ENCODE measurements around the gene CDK13.

The CDK13 gene

DNA sequence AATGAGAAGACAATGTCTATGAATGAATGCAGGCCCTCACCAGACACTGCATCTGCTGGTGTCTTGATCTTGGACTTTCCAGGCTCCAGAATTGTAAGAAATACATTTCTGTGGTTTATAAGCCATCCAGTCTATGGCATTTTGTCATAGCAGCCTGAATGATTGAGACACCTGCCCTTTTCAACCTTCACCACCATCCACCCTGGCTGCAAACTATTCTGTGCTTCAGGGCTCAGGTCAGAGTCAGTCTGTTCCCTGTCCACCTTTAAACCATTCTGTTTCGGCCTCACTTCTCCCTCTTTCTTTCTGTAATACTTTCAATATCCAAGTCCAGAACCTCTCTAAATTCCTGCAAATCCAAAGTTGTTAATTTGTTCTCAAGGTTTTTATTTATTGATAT is 15.9 kb upstream of the CDK13 start:
- DNase-seq, result no peak
- no peak for TF ChIP-seq POLR2A (IDR thresholded peaks at IDR 0.05; ENCODE audit: low read length)
- no peak for TF ChIP-seq GATA1 (IDR thresholded peaks at IDR 0.05; ENCODE audit: low read depth, low read length)

DNA sequence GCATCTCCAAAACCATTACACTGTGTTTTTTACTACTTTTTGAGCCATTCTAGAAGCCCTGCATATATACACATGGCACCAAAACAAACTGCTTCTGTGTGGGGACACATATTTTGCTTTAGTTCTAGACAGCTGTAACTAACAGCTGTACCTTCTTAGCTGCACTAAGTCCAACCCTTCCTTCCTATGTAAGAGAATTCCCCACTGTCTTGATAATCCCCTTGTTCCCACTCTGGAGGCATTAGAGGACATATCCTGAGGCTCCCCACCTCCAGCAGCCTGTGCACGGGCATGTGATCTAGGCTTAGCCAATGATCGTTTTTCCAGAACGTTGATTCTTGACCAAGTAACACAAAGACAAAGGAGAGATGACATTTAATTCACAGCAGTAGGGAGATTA is 13.3 kb upstream of the CDK13 start:
- no peak for DNase-seq
- TF ChIP-seq POLR2A (IDR thresholded peaks at IDR 0.05; ENCODE audit: low read length) (no peak), GATA1 (IDR thresholded peaks at IDR 0.05; ENCODE audit: low read depth, low read length) (no peak)

DNA sequence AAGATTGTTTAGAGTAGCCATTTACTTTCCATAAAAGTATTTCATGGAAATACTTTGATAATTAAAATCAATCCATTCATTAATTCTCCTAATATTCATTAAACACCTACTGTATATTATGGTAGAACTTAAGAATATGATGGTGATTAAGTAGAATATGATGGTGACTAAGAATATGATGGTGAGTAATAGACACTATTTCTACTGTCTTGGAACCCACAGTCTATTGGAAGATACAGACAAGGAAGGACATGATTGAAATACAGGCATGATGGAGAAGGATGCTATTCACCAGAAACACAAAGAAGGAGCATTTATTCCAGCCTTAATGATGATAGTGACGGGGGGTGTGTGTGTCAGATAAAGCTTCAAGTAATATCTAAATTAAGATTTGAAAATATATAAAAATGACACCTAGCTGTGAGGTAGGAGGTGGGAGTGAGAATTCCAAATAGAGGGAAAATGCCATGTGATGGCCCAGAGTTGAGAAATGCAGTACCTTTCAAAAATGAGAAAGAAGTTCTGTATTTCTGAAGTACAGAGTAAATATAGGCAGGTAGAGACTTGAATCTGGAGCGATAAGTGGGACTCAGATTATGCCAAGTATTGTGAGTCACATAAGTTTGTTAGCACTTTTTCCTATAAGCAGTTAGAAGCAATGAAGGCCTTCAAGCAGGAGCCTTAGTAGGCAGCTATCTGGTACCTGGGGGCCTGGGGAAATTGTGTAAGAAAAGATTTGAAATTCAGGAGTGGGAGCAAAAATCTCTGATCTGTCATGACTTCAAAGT is 12.5 kb upstream of the CDK13 start:
- DNase-seq, result no peak
- TF ChIP-seq POLR2A (IDR thresholded peaks at IDR 0.05; ENCODE audit: low read length) (no peak), GATA1 (IDR thresholded peaks at IDR 0.05; ENCODE audit: low read depth, low read length) (no peak)

DNA sequence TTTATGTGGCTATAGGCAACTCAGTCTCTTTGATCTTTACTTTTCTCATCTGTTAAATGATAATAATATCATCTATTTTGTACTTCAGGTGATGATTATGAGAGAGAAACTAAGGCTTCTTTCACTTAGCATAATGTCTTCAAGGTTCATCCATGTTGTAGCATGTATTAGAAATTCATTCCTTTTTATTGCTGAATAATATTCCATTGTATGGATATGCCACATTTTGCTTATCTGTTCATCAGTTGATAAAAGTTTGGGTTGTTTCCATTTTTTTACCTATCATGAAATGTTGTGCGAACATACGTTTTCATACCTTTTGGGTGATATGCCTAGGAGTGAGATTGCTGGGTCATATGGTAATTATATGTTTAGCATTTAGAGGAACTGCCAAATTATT is 7.2 kb upstream of the CDK13 start:
- TF ChIP-seq POLR2A (IDR thresholded peaks at IDR 0.05; ENCODE audit: low read length), result no peak
- TF ChIP-seq GATA1 (IDR thresholded peaks at IDR 0.05; ENCODE audit: low read depth, low read length), result no peak
- DNase-seq, result no peak

DNA sequence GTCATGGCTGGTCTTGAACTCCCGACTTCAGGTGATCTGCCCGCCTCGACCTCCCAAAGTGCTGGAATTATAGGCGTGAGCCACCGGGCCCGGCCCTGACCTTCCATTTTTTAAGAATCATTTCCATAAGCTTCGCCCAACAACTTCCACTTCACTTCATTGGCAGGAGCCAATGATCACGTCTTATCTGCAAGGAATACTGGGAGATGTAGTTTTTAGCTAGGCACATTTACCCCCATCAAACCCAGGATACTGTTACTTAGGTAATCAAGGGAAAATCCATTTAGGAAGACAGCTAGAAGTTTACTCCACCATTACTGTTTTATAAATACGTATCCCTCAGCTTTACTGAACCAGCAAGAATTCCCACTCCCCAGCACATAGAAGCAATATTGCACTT is 3.4 kb upstream of the CDK13 start:
- TF ChIP-seq GATA1 (IDR thresholded peaks at IDR 0.05; ENCODE audit: low read depth, low read length), result no peak
- no peak for TF ChIP-seq POLR2A (IDR thresholded peaks at IDR 0.05; ENCODE audit: low read length)
- DNase-seq, result no peak

DNA sequence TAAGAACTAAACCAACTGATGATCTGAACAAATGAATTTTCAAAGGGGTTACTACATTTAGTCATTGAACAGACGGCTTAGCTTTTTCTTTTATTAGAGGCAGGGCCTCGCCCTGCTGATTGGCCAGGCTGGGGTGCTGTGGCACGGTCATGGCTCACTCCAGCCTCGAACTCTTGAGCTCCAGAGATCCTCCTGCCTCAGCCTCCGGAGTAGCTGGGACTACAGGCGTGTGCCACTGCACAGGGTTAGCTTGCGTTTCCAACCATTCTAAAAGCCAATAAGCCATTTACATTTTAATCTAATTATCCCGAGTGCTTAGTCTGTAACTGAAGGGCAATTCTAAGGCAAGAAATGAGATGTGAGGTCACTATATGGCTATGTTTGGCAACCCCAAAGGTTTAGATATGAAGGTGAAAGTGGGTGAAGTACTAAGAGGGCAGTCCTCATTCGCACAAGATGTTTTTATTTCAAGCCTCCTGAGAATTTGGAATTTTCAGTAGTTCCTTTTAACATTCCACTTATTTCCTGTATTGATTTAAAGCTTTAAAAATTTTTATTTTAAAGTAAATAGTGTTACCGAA is 1.6 kb upstream of the CDK13 start:
- peak; percentile 47 to 68 for DNase-seq
- TF ChIP-seq POLR2A (IDR thresholded peaks at IDR 0.05; ENCODE audit: low read length) (no peak), GATA1 (IDR thresholded peaks at IDR 0.05; ENCODE audit: low read depth, low read length) (no peak)

DNA sequence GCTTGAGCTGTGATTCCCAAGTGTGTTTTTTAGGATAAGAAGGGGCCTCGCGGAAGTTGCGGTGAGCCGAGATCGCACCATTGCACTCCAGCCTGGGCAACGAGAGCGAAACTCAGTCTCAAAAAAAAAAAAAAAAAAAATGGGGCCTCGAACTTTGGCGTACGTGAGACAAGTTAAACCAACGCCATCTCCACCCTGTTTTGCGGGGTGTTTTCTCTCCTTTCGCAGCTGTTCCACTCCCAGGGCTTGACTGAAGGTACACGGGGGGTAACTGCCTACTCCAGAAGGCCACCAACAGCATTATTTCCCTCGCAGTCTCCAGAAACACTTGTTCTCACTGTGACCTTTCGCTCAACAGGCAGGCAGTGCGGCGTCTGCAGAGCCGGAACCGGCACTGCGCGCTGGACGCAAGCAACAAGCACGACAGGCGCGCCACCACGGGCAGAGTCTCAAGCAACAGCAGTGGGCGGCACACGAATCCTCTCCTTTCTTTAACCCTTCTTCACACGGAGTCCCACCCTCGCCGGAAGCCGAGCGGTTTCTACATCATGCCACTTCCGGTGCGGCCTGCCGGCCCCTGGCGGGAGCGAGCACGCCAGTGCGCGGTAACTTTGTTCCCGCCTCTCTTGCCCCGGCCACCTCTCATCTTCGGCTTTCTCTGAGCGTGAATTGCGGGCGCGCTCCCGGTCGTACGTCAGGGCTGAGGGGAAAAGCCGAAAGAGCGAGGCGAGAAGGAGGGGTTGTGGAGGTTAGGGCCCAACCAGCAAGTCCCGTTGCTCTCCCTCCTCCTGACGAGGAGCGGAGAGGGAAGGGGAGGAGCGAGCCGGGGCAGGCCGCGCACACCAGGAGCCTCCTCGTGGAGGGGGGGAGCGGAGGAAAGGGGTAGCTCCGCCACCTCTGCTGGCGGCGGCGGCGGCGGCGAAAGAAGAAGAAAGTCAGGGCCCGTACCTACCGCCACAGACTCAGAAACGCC is 814 bp upstream of the CDK13 start:
- DNase-seq, result peak; percentile 99
- TF ChIP-seq GATA1 (IDR thresholded peaks at IDR 0.05; ENCODE audit: low read depth, low read length), result no peak
- TF ChIP-seq POLR2A (IDR thresholded peaks at IDR 0.05; ENCODE audit: low read length), result peak; percentile 98

DNA sequence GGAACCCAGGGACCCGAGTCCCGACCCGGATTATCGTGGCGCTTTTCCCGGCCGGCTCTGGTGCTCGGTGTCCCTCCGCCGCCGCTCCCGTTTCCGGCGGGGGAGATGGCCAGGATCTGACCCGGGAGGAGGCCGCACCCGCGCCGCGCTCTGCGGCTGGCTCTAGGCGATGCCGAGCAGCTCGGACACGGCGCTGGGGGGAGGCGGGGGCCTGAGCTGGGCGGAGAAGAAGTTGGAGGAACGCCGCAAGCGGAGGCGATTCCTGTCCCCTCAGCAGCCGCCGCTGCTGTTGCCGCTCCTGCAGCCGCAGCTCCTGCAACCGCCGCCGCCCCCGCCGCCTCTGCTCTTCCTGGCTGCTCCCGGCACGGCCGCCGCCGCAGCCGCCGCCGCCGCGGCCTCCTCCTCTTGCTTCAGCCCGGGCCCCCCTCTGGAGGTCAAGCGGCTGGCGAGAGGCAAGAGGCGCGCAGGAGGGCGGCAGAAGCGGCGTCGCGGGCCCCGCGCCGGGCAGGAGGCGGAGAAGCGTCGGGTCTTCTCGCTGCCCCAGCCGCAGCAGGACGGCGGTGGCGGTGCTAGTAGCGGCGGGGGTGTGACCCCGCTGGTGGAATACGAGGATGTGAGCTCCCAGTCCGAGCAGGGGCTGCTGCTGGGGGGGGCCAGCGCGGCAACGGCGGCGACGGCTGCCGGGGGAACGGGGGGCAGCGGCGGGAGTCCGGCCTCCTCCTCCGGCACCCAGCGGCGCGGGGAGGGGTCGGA is 593 bp downstream of the CDK13 start:
- DNase-seq, result peak; percentile 66 to 80
- TF ChIP-seq POLR2A (IDR thresholded peaks at IDR 0.05; ENCODE audit: low read length) (no peak), GATA1 (IDR thresholded peaks at IDR 0.05; ENCODE audit: low read depth, low read length) (no peak)

DNA sequence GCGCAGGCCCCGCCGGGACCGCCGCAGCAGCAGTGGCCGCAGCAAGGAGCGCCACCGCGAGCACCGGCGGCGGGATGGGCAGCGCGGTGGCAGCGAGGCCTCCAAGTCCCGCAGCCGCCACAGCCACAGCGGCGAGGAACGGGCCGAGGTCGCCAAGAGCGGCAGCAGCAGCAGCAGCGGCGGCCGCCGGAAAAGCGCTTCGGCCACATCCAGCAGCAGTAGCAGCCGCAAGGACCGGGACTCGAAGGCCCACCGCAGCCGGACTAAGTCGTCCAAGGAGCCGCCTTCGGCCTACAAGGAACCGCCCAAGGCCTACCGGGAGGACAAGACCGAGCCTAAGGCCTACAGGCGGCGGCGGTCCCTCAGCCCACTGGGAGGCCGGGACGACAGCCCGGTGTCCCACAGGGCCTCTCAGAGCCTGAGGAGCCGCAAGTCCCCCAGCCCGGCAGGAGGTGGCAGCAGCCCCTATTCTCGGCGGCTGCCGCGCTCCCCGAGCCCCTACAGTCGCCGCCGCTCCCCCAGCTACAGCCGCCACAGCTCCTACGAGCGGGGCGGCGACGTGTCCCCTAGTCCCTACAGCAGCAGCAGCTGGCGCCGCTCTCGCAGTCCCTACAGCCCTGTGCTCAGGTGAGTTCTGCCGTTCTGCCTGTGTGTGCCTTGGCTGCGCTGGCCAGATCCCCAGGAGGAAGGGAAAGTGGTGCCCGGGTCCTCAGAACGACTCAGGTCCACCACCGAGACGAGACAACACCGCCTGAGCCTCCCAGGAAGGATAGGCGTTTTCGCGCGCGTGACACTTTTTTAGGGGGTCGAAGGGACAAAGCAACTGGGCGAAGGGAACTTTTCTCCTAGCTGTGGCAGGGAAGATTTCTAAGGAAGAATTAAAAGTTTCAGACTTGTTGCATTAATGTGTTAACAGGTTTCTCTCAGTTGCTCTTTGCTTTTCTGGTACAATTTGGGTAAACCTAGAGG is 1.5 kb downstream of the CDK13 start:
- peak; percentile 84 to 90 for DNase-seq
- TF ChIP-seq GATA1 (IDR thresholded peaks at IDR 0.05; ENCODE audit: low read depth, low read length) (no peak), POLR2A (IDR thresholded peaks at IDR 0.05; ENCODE audit: low read length) (peak; percentile 28)

DNA sequence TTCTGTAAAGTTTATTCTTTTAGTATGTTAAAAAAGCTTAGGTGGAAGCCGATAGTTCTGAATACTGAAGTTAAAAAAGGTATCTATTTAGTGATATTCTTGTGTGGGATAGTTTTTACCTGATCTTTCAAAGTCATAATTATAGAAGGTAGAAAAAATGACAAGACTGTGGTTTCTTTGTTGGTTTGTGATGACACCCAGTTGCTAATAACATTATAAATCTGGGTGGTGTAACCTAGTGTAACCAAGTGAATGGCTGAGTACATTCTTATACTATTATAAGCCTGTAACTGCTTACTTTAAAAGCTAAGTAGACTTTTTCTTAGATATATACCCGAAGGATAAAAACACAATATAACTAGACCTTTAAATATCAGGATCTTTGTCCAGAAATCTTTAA is 2.3 kb downstream of the CDK13 start:
- DNase-seq, result peak; percentile 45 to 70
- TF ChIP-seq POLR2A (IDR thresholded peaks at IDR 0.05; ENCODE audit: low read length) (no peak), GATA1 (IDR thresholded peaks at IDR 0.05; ENCODE audit: low read depth, low read length) (no peak)

DNA sequence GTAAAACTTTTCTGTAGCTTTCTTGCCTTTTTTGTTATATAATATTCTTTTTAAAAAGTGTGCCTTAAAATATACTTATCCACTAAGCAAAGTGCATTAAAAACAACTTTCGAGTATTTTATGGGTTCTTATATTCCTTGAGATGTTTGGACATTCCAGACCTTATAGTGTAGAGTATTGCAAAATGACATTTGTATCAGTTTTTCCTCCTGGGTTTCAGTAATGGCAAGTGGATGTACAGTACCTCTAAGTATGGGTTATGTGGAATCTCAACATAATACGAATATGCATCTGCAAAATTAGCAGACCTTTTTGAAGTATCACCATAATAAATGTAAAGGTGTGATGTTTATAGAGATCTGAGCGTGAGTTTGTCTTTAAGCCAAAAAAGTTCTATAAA is 2.7 kb downstream of the CDK13 start:
- TF ChIP-seq POLR2A (IDR thresholded peaks at IDR 0.05; ENCODE audit: low read length) (no peak), GATA1 (IDR thresholded peaks at IDR 0.05; ENCODE audit: low read depth, low read length) (no peak)

DNA sequence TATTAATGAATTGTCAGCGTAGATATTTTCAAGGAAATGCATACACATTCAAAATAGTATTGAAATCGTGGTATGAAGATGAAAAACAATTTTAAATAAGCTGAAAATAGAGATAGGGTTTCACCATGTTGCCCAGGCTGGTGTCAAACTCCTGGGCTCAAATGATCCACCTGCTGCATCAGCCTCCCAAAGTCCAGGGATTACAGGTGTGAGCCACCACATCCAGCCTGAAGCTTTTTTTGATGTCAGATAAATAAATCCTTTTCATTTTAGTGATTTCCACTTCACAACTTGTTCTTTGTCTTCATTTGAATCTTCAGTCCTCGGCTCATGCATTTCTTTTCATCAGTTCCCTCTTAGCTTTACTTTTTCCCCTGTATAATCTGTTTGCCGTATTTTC is 4.6 kb downstream of the CDK13 start:
- DNase-seq, result no peak
- no peak for TF ChIP-seq GATA1 (IDR thresholded peaks at IDR 0.05; ENCODE audit: low read depth, low read length)
- TF ChIP-seq POLR2A (IDR thresholded peaks at IDR 0.05; ENCODE audit: low read length), result no peak

More for the DNA sequence above, 2.7 kb downstream of the CDK13 start:
- DNase-seq, result peak in 1 of 2 experiments; percentile 54
